Measurements from ENCODE around the gene FICD.
A peak's percentile ranks its signal among the peaks of the same experiment; 100 is the strongest.
"Not testable (repeated sequence)": the region's sequence is repeated elsewhere in the genome, so short reads cannot be mapped to it uniquely, and the experiment has no call there.

The FICD gene

GRCh38 chr12:108538616-108539195 is 23.6 kb downstream of the FICD start:
- DNase-seq = no peak

- no peak for DNase-seq
These were observed 27.2 kb downstream of the FICD start for GRCh38 chr12:108542320-108542719.

- DNase-seq = no peak
These were observed 28.6 kb downstream of the FICD start for GRCh38 chr12:108543652-108544051.

- no peak for DNase-seq
These were observed 32.6 kb downstream of the FICD start for GRCh38 chr12:108547686-108548085.

- DNase-seq = no peak
These were observed 34.0 kb downstream of the FICD start for GRCh38 chr12:108548954-108549521.

GRCh38 chr12:108551535-108551934 is 36.5 kb downstream of the FICD start:
- DNase-seq = no peak

GRCh38 chr12:108553799-108554198 is 38.7 kb downstream of the FICD start:
- no peak for DNase-seq

GRCh38 chr12:108555383-108555782 is 40.3 kb downstream of the FICD start:
- DNase-seq = not testable (repeated sequence)

GRCh38 chr12:108559007-108559655 is 44.1 kb downstream of the FICD start:
- DNase-seq = no peak

- no peak for DNase-seq
These were observed 44.7 kb downstream of the FICD start for GRCh38 chr12:108559748-108560147.

- no peak for DNase-seq
These were observed 45.2 kb downstream of the FICD start for GRCh38 chr12:108560321-108560721.

- peak; percentile 86 for DNase-seq
These were observed 46.0 kb downstream of the FICD start, which contains the start of gene SART3 for GRCh38 chr12:108560752-108561719. Gene SART3, minus strand, starts transcription at chr12:108561173. Its CDS starts 19 bp downstream, at chr12:108561154.

GRCh38 chr12:108561852-108562347 is 46.8 kb downstream of the FICD start:
- DNase-seq = no peak

GRCh38 chr12:108562348-108563135 is 47.5 kb downstream of the FICD start, which contains the start of gene ISCU:
Gene ISCU, plus strand, starts transcription at chr12:108562596. Its CDS starts 27 bp downstream, at chr12:108562623.
- peak; percentile 93 for DNase-seq

- peak; percentile 77 for DNase-seq
These were observed 48.2 kb downstream of the FICD start for GRCh38 chr12:108563136-108563803.

- DNase-seq = no peak
These were observed 48.7 kb downstream of the FICD start for GRCh38 chr12:108563804-108564151.

GRCh38 chr12:108564724-108565123 is 49.6 kb downstream of the FICD start:
- DNase-seq = peak; percentile 11

- no peak for DNase-seq
These were observed 50.1 kb downstream of the FICD start for GRCh38 chr12:108565146-108565545.

- DNase-seq = peak; percentile 82
These were observed 50.9 kb downstream of the FICD start for GRCh38 chr12:108565976-108566375.

GRCh38 chr12:108566452-108566851 is 51.4 kb downstream of the FICD start:
- no peak for DNase-seq

All from COR-L47 (cell line).